ENCODE results near the gene TDRD7. TPM values are rescaled to one million over a fixed set of nuclear protein-coding genes. Genes with fewer than 3 reads are reported as not detected.

The TDRD7 gene
- total RNA-seq, 1 experiment from 2014 or later, result 22.0 TPM

GRCh38 chr9:97368964-97369363 lies 42.9 kb upstream of the TDRD7 start:
- Histone ChIP-seq H3K9me3 (peaks cover 5% of the 10 kb centered on the region; the same call in 1 of the 2 replicates), H3K27me3 (replicated peaks; ENCODE audit: control insufficient read depth, insufficient read depth, low read length) (no peaks in the 10 kb centered on the region), H3K4me1 (no peaks in the 10 kb centered on the region), H3K36me3 (ENCODE audit: control insufficient read depth, insufficient read depth, low read length) (no peaks in the 10 kb centered on the region; the same call in 1 of the 2 replicates), H3K4me3 (ENCODE audit: low read depth, low read length) (no peak overlapping the region)
- TF ChIP-seq, protein P1, sequence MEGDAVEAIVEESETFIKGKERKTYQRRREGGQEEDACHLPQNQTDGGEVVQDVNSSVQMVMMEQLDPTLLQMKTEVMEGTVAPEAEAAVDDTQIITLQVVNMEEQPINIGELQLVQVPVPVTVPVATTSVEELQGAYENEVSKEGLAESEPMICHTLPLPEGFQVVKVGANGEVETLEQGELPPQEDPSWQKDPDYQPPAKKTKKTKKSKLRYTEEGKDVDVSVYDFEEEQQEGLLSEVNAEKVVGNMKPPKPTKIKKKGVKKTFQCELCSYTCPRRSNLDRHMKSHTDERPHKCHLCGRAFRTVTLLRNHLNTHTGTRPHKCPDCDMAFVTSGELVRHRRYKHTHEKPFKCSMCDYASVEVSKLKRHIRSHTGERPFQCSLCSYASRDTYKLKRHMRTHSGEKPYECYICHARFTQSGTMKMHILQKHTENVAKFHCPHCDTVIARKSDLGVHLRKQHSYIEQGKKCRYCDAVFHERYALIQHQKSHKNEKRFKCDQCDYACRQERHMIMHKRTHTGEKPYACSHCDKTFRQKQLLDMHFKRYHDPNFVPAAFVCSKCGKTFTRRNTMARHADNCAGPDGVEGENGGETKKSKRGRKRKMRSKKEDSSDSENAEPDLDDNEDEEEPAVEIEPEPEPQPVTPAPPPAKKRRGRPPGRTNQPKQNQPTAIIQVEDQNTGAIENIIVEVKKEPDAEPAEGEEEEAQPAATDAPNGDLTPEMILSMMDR (IDR thresholded peaks at IDR 0.05; ENCODE audit: insufficient read depth in 1 of 2, low read depth in 1 of 2, low read length in 1 of 2, severe bottlenecking in 1 of 2, unreplicated experiment in 1 of 2), result no peak
- Mint-ChIP-seq H3K27ac (ENCODE audit: unreplicated experiment) (no peak overlapping the region), H3K4me3 (ENCODE audit: unreplicated experiment) (no peak overlapping the region), H3K4me1 (ENCODE audit: low read depth, unreplicated experiment) (peaks cover 7% of the 10 kb centered on the region), H3K27me3 (ENCODE audit: insufficient read depth, unreplicated experiment) (no peaks in the 10 kb centered on the region), H3K36me3 (ENCODE audit: insufficient read depth, unreplicated experiment) (peaks cover 4% of the 10 kb centered on the region), H3K9me3 (ENCODE audit: unreplicated experiment) (peaks cover 25% of the 10 kb centered on the region)
- no TSS peak for BruUV-seq (replicated peaks)
- POLR2A ChIA-PET, result no interaction called here
- CTCF ChIA-PET, result no interaction called here
- no peak for DNase-seq
- intact Hi-C loops (cut with micrococcal nuclease; ENCODE audit: unreplicated experiment), result no loop called here

DNA sequence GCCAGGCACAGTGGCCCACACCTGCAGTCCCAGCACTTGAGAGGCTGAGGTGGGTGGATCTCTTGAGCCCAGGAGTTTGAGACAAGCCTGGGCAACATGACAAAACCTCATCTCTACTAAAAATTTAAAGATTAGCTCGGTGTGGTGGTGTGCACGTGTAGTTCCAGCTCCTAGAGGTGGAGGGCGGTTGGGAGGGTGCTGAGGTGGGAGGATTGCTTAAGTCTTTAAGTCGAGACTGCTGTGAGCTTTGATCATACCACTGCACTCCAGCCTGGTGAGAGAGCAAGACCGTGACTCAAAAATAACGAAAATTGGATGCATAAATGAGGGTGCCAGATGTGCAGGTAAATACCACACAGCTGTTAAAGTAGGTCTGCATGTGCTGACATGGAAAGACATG lies 39.3 kb upstream of the TDRD7 start:
- Histone ChIP-seq H3K27me3 (replicated peaks; ENCODE audit: control insufficient read depth, insufficient read depth, low read length) (no peaks in the 10 kb centered on the region), H3K9me3 (peaks cover 5% of the 10 kb centered on the region; the same call in 1 of the 2 replicates), H3K4me3 (ENCODE audit: low read depth, low read length) (no peak overlapping the region), H3K36me3 (ENCODE audit: control insufficient read depth, insufficient read depth, low read length) (no peaks in the 10 kb centered on the region), H3K4me1 (no peaks in the 10 kb centered on the region)
- H3K36me3 Mint-ChIP-seq (ENCODE audit: insufficient read depth, unreplicated experiment), result peaks cover 4% of the 10 kb centered on the region
- no peak overlapping the region for H3K4me3 Mint-ChIP-seq (ENCODE audit: unreplicated experiment)
- H3K9me3 Mint-ChIP-seq (ENCODE audit: unreplicated experiment), result peaks cover 25% of the 10 kb centered on the region
- POLR2A ChIA-PET, result no interaction called here
- DNase-seq, result peak in 1 of 2 experiments; percentile 46
- no peak overlapping the region for H3K27ac Mint-ChIP-seq (ENCODE audit: unreplicated experiment)
- no peaks in the 10 kb centered on the region for H3K27me3 Mint-ChIP-seq (ENCODE audit: insufficient read depth, unreplicated experiment)
- no TSS peak for BruUV-seq (replicated peaks)
- H3K4me1 Mint-ChIP-seq (ENCODE audit: low read depth, unreplicated experiment), result peaks cover 7% of the 10 kb centered on the region
- intact Hi-C loops (cut with micrococcal nuclease; ENCODE audit: unreplicated experiment), result no loop called here
- TF ChIP-seq, protein P1 (IDR thresholded peaks at IDR 0.05; ENCODE audit: insufficient read depth in 1 of 2, low read depth in 1 of 2, low read length in 1 of 2, severe bottlenecking in 1 of 2, unreplicated experiment in 1 of 2), result peak in 1 of 2 experiments; percentile 40
- CTCF ChIA-PET, result interaction anchor here (0.5 to 1.0 kb wide), 4 partner anchors 14 to 993 kb away, joined by 3 to 5 read pairs (median 4); no protein-coding TSS in a partner anchor

GRCh38 chr9:97373331-97373730 lies 38.6 kb upstream of the TDRD7 start:
- H3K4me3 ChIP-seq (ENCODE audit: low read depth, low read length), result no peak overlapping the region
- H3K27me3 ChIP-seq (replicated peaks; ENCODE audit: control insufficient read depth, insufficient read depth, low read length), result no peaks in the 10 kb centered on the region
- no peak overlapping the region for H3K4me3 Mint-ChIP-seq (ENCODE audit: unreplicated experiment)
- H3K9me3 ChIP-seq, result peaks cover 5% of the 10 kb centered on the region; the same call in 1 of the 2 replicates
- no peaks in the 10 kb centered on the region for H3K27me3 Mint-ChIP-seq (ENCODE audit: insufficient read depth, unreplicated experiment)
- H3K36me3 Mint-ChIP-seq (ENCODE audit: insufficient read depth, unreplicated experiment), result peaks cover 4% of the 10 kb centered on the region
- peaks cover 25% of the 10 kb centered on the region for H3K9me3 Mint-ChIP-seq (ENCODE audit: unreplicated experiment)
- no peaks in the 10 kb centered on the region for H3K4me1 ChIP-seq
- H3K36me3 ChIP-seq (ENCODE audit: control insufficient read depth, insufficient read depth, low read length), result no peaks in the 10 kb centered on the region
- peaks cover 7% of the 10 kb centered on the region for H3K4me1 Mint-ChIP-seq (ENCODE audit: low read depth, unreplicated experiment)
- intact Hi-C loops (cut with micrococcal nuclease; ENCODE audit: unreplicated experiment), result no loop called here
- peak in 1 of 2 experiments; percentile 4 for DNase-seq
- CTCF ChIA-PET, result no interaction called here
- POLR2A ChIA-PET, result no interaction called here
- TF ChIP-seq, protein P1 (IDR thresholded peaks at IDR 0.05; ENCODE audit: insufficient read depth in 1 of 2, low read depth in 1 of 2, low read length in 1 of 2, severe bottlenecking in 1 of 2, unreplicated experiment in 1 of 2), result no peak
- no TSS peak for BruUV-seq (replicated peaks)
- no peak overlapping the region for H3K27ac Mint-ChIP-seq (ENCODE audit: unreplicated experiment)
